ENCODE measurements around the gene LSR.

Gene LSR

GRCh38 chr19:35276706-35277281 lies 28.0 kb downstream of the LSR start:
- no peak for DNase-seq (ENCODE audit: low read depth in 1 of 2, low spot score in 1 of 2)
- H3K27ac ChIP-seq (replicated peaks), result no peak overlapping the region

DNA sequence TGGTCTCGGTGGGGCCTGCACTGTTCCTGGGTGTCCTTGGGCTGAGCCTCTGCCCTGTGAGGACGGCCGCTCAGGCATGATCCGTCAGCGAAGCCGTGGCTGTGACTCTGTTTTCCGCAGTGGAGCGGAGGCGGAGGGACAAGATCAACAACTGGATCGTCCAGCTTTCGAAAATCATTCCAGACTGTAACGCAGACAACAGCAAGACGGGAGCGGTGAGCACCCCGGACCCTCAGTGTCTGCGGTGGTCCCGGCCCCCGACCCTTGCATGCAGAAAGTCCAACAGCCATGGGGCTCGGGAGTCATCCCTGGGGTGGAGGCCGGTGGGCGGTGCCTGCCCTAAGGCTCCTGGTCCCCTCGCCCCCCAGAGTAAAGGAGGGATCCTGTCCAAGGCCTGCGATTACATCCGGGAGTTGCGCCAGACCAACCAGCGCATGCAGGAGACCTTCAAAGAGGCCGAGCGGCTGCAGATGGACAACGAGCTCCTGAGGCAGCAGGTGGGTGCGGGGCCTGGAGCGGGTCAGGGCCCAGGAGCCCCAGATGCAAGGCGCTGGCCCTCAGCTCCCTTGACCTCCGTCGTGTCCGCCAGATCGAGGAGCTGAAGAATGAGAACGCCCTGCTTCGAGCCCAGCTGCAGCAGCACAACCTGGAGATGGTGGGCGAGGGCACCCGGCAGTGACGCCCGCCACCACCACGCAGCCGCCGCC lies 29.9 kb downstream of the LSR start:
- DNase-seq (ENCODE audit: low read depth in 1 of 2, low spot score in 1 of 2), result no peak
- Histone ChIP-seq H3K4me3 (replicated peaks; ENCODE audit: insufficient read depth, low read length) (no peak overlapping the region), H3K27me3 (ENCODE audit: insufficient read depth, poor library complexity, severe bottlenecking) (peaks cover 2% of the 10 kb centered on the region), H3K27ac (replicated peaks) (no peak overlapping the region)
- TF ChIP-seq CTCF (IDR thresholded peaks at IDR 0.05; ENCODE audit: insufficient read depth, low read length), result no peak
- TF ChIP-seq GABPA (IDR thresholded peaks at IDR 0.05; ENCODE audit: low read depth), result no peak
- TF ChIP-seq REST (IDR thresholded peaks at IDR 0.05; ENCODE audit: insufficient replicate concordance, low read depth), result no peak
- no peak for TF ChIP-seq POLR2AphosphoS5 (IDR thresholded peaks at IDR 0.05; ENCODE audit: low read depth)
- no peak for TF ChIP-seq SPI1 (IDR thresholded peaks at IDR 0.05; ENCODE audit: borderline replicate concordance, low read depth)

More at GRCh38 chr19:35276706-35277281, 28.0 kb downstream of the LSR start:
- TF ChIP-seq POLR2AphosphoS5 (IDR thresholded peaks at IDR 0.05; ENCODE audit: low read depth) (no peak), CTCF (IDR thresholded peaks at IDR 0.05; ENCODE audit: insufficient read depth, low read length) (no peak), GABPA (IDR thresholded peaks at IDR 0.05; ENCODE audit: low read depth) (no peak), REST (IDR thresholded peaks at IDR 0.05; ENCODE audit: insufficient replicate concordance, low read depth) (no peak), SPI1 (IDR thresholded peaks at IDR 0.05; ENCODE audit: borderline replicate concordance, low read depth) (no peak)
- H3K4me3 ChIP-seq (replicated peaks; ENCODE audit: insufficient read depth, low read length), result no peak overlapping the region
- no peaks in the 10 kb centered on the region for H3K27me3 ChIP-seq (ENCODE audit: insufficient read depth, poor library complexity, severe bottlenecking)

DNA sequence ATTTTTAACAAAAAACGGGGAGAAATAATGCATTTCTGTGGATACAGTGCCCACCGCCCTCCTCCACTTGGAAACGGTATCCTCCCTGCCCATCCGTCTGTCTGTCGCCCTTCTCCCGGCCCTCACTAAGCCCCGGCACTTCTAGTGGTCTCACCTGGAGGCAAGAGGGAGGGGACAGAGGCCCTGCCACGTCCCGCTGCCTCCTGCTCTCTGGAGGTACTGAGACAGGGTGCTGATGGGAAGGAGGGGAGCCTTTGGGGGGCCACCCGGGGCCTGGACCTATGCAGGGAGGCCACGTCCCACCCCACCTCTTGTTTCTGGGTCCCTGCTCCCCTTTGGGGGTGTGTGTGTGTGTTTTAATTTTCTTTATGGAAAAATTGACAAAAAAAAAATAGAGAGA lies 30.6 kb downstream of the LSR start:
- Histone ChIP-seq H3K4me3 (replicated peaks; ENCODE audit: insufficient read depth, low read length) (no peak overlapping the region), H3K27me3 (ENCODE audit: insufficient read depth, poor library complexity, severe bottlenecking) (peaks cover 2% of the 10 kb centered on the region), H3K27ac (replicated peaks) (no peak overlapping the region)
- DNase-seq (ENCODE audit: low read depth in 1 of 2, low spot score in 1 of 2), result no peak
- TF ChIP-seq POLR2AphosphoS5 (IDR thresholded peaks at IDR 0.05; ENCODE audit: low read depth) (no peak), GABPA (IDR thresholded peaks at IDR 0.05; ENCODE audit: low read depth) (no peak), SPI1 (IDR thresholded peaks at IDR 0.05; ENCODE audit: borderline replicate concordance, low read depth) (no peak), REST (IDR thresholded peaks at IDR 0.05; ENCODE audit: insufficient replicate concordance, low read depth) (no peak), CTCF (IDR thresholded peaks at IDR 0.05; ENCODE audit: insufficient read depth, low read length) (no peak)

All from HL-60 (cell line).